Activated T-helper 17 cell treated with anti-CD3 and anti-CD28 coated beads, Interleukin-2, amount 50 U/mL, for 72 hours (primary cell): ENCODE measurements around the gene ADCYAP1R1. TPM values are rescaled to one million over a fixed set of nuclear protein-coding genes. Genes with fewer than 3 reads are reported as not detected.

Experiments used
- ATAC-seq: fragments of 150-1000 bp; cut with Tn5 transposase; replicated peaks from 2 replicates; pipeline ENCODE4 v1.10.0; 2021; ENCODE audit warnings: mild to moderate bottlenecking, moderate library complexity
- H3K27ac Mint-ChIP-seq: one replicate; pipeline ENCODE4 v1.8.0; 2022; ENCODE audit warnings: mixed read lengths
- H3K27me3 Mint-ChIP-seq: one replicate; pipeline ENCODE4 v1.8.0; 2022; ENCODE audit warnings: mixed read lengths
- H3K36me3 Mint-ChIP-seq: one replicate; pipeline ENCODE4 v1.8.0; 2022; ENCODE audit warnings: low read depth, mild to moderate bottlenecking, mixed read lengths
- H3K4me1 Mint-ChIP-seq: one replicate; pipeline ENCODE4 v1.8.0; 2022; ENCODE audit warnings: mixed read lengths
- H3K4me3 Mint-ChIP-seq: one replicate; pipeline ENCODE4 v1.8.0; 2022; ENCODE audit warnings: mild to moderate bottlenecking, mixed read lengths
- H3K9me3 Mint-ChIP-seq: one replicate; pipeline ENCODE4 v1.8.0; 2022; ENCODE audit warnings: mixed read lengths
- total RNA-seq, 2 donors: library from RNA; stranded (reverse); gene quantifications; one replicate each; pipeline ENCODE4 v1.2.3, GENCODE V29; 2022

ADCYAP1R1 gene
- total RNA-seq, 2 donors from 2014 or later: not detected

GRCh38 chr7:31053986-31054385 lies 1.9 kb downstream of the ADCYAP1R1 start:
- Mint-ChIP-seq H3K36me3 (no peaks in the 10 kb centered on the region), H3K27me3 (peaks cover 36% of the 10 kb centered on the region), H3K27ac (no peak overlapping the region), H3K4me3 (no peak overlapping the region), H3K4me1 (no peaks in the 10 kb centered on the region), H3K9me3 (no peaks in the 10 kb centered on the region)
- no peak for ATAC-seq

- ATAC-seq: no peak
- Mint-ChIP-seq H3K36me3 (no peaks in the 10 kb centered on the region), H3K27ac (no peak overlapping the region), H3K4me1 (no peaks in the 10 kb centered on the region), H3K27me3 (peaks cover 33% of the 10 kb centered on the region), H3K9me3 (no peaks in the 10 kb centered on the region), H3K4me3 (no peak overlapping the region)
These were observed 2.6 kb downstream of the ADCYAP1R1 start for GRCh38 chr7:31054608-31055278.

- Mint-ChIP-seq H3K27ac (no peak overlapping the region), H3K4me1 (no peaks in the 10 kb centered on the region), H3K4me3 (no peak overlapping the region), H3K9me3 (no peaks in the 10 kb centered on the region), H3K36me3 (no peaks in the 10 kb centered on the region), H3K27me3 (peaks cover 30% of the 10 kb centered on the region)
- ATAC-seq: no peak
These were observed 3.4 kb downstream of the ADCYAP1R1 start for GRCh38 chr7:31055471-31055870.

GRCh38 chr7:31056775-31057346 lies 4.8 kb downstream of the ADCYAP1R1 start:
- ATAC-seq: no peak
- Mint-ChIP-seq H3K4me1 (no peaks in the 10 kb centered on the region), H3K9me3 (no peaks in the 10 kb centered on the region), H3K36me3 (no peaks in the 10 kb centered on the region), H3K27me3 (peaks cover 16% of the 10 kb centered on the region), H3K4me3 (no peak overlapping the region), H3K27ac (no peak overlapping the region)

- no peaks in the 10 kb centered on the region for H3K4me1 Mint-ChIP-seq
- H3K4me3 Mint-ChIP-seq: no peak overlapping the region
- no peaks in the 10 kb centered on the region for H3K9me3 Mint-ChIP-seq
- peak; percentile 44 for ATAC-seq
- H3K36me3 Mint-ChIP-seq: no peaks in the 10 kb centered on the region
- peaks cover 15% of the 10 kb centered on the region for H3K27me3 Mint-ChIP-seq
- H3K27ac Mint-ChIP-seq: no peak overlapping the region
These were observed 6.0 kb downstream of the ADCYAP1R1 start for GRCh38 chr7:31058122-31058521.

- Mint-ChIP-seq H3K27me3 (peaks cover 13% of the 10 kb centered on the region), H3K4me3 (no peak overlapping the region), H3K9me3 (no peaks in the 10 kb centered on the region), H3K27ac (no peak overlapping the region), H3K36me3 (no peaks in the 10 kb centered on the region), H3K4me1 (no peaks in the 10 kb centered on the region)
- ATAC-seq: no peak
These were observed 6.6 kb downstream of the ADCYAP1R1 start for GRCh38 chr7:31058688-31059087.

GRCh38 chr7:31059551-31059950 lies 7.4 kb downstream of the ADCYAP1R1 start:
- Mint-ChIP-seq H3K27ac (no peak overlapping the region), H3K36me3 (no peaks in the 10 kb centered on the region), H3K9me3 (no peaks in the 10 kb centered on the region), H3K4me3 (no peak overlapping the region), H3K4me1 (no peaks in the 10 kb centered on the region), H3K27me3 (peaks cover 8% of the 10 kb centered on the region)
- ATAC-seq: no peak

GRCh38 chr7:31061185-31061584 lies 9.1 kb downstream of the ADCYAP1R1 start:
- Mint-ChIP-seq H3K27ac (no peak overlapping the region), H3K9me3 (no peaks in the 10 kb centered on the region), H3K4me1 (no peaks in the 10 kb centered on the region), H3K36me3 (no peaks in the 10 kb centered on the region), H3K4me3 (no peak overlapping the region), H3K27me3 (peaks cover 4% of the 10 kb centered on the region)
- ATAC-seq: no peak

- no peak for ATAC-seq
- no peak overlapping the region for H3K4me3 Mint-ChIP-seq
- no peaks in the 10 kb centered on the region for H3K4me1 Mint-ChIP-seq
- H3K36me3 Mint-ChIP-seq: no peaks in the 10 kb centered on the region
- H3K27ac Mint-ChIP-seq: no peak overlapping the region
- no peaks in the 10 kb centered on the region for H3K27me3 Mint-ChIP-seq
- H3K9me3 Mint-ChIP-seq: no peaks in the 10 kb centered on the region
These were observed 10.8 kb downstream of the ADCYAP1R1 start for GRCh38 chr7:31062746-31063435.

GRCh38 chr7:31065021-31065593 lies 13.0 kb downstream of the ADCYAP1R1 start:
- H3K9me3 Mint-ChIP-seq: no peaks in the 10 kb centered on the region
- H3K4me3 Mint-ChIP-seq: no peak overlapping the region
- H3K27ac Mint-ChIP-seq: no peak overlapping the region
- ATAC-seq: no peak
- no peaks in the 10 kb centered on the region for H3K4me1 Mint-ChIP-seq
- H3K36me3 Mint-ChIP-seq: no peaks in the 10 kb centered on the region
- H3K27me3 Mint-ChIP-seq: no peaks in the 10 kb centered on the region

- no peak overlapping the region for H3K27ac Mint-ChIP-seq
- no peaks in the 10 kb centered on the region for H3K27me3 Mint-ChIP-seq
- H3K4me1 Mint-ChIP-seq: no peaks in the 10 kb centered on the region
- H3K36me3 Mint-ChIP-seq: no peaks in the 10 kb centered on the region
- H3K4me3 Mint-ChIP-seq: no peak overlapping the region
- no peaks in the 10 kb centered on the region for H3K9me3 Mint-ChIP-seq
- no peak for ATAC-seq
These were observed 13.7 kb downstream of the ADCYAP1R1 start for GRCh38 chr7:31065840-31066239.

- no peaks in the 10 kb centered on the region for H3K4me1 Mint-ChIP-seq
- H3K9me3 Mint-ChIP-seq: no peaks in the 10 kb centered on the region
- no peak for ATAC-seq
- H3K4me3 Mint-ChIP-seq: no peak overlapping the region
- H3K27ac Mint-ChIP-seq: no peak overlapping the region
- H3K36me3 Mint-ChIP-seq: no peaks in the 10 kb centered on the region
- H3K27me3 Mint-ChIP-seq: no peaks in the 10 kb centered on the region
These were observed 14.5 kb downstream of the ADCYAP1R1 start for GRCh38 chr7:31066516-31067130.

GRCh38 chr7:31067491-31067890 lies 15.4 kb downstream of the ADCYAP1R1 start:
- H3K27ac Mint-ChIP-seq: no peak overlapping the region
- H3K36me3 Mint-ChIP-seq: no peaks in the 10 kb centered on the region
- no peak for ATAC-seq
- H3K4me3 Mint-ChIP-seq: no peak overlapping the region
- no peaks in the 10 kb centered on the region for H3K4me1 Mint-ChIP-seq
- no peaks in the 10 kb centered on the region for H3K9me3 Mint-ChIP-seq
- H3K27me3 Mint-ChIP-seq: no peaks in the 10 kb centered on the region

- Mint-ChIP-seq H3K4me1 (no peaks in the 10 kb centered on the region), H3K36me3 (no peaks in the 10 kb centered on the region), H3K4me3 (no peak overlapping the region), H3K9me3 (no peaks in the 10 kb centered on the region), H3K27ac (no peak overlapping the region), H3K27me3 (peaks cover 1% of the 10 kb centered on the region)
- no peak for ATAC-seq
These were observed 16.0 kb downstream of the ADCYAP1R1 start for GRCh38 chr7:31068006-31068675.
